Measurements from ENCODE around the gene RPL36AL.

DNA sequence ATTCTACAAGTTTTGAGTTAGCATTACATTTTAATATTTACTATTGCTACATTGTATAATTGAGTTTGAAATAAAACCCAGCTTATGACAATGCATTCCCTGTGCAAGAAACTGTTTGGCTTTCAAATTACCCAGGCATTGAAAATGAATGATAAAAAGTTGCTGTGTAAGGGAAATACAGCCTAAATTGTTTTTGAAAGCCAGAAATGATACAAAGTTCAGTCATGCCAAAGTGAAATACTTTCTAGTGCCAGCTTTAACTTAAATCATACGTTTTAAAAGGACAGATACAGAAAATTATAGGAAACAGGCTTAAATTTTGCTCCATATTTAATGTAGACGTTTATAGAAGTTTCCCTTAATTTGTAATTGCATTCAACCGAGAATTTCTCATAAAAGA, 3.0 kb upstream of the RPL36AL start:
- TF ChIP-seq, protein P1, sequence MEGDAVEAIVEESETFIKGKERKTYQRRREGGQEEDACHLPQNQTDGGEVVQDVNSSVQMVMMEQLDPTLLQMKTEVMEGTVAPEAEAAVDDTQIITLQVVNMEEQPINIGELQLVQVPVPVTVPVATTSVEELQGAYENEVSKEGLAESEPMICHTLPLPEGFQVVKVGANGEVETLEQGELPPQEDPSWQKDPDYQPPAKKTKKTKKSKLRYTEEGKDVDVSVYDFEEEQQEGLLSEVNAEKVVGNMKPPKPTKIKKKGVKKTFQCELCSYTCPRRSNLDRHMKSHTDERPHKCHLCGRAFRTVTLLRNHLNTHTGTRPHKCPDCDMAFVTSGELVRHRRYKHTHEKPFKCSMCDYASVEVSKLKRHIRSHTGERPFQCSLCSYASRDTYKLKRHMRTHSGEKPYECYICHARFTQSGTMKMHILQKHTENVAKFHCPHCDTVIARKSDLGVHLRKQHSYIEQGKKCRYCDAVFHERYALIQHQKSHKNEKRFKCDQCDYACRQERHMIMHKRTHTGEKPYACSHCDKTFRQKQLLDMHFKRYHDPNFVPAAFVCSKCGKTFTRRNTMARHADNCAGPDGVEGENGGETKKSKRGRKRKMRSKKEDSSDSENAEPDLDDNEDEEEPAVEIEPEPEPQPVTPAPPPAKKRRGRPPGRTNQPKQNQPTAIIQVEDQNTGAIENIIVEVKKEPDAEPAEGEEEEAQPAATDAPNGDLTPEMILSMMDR (IDR thresholded peaks at IDR 0.05), result no peak
- TF ChIP-seq POLR2A (IDR thresholded peaks at IDR 0.05), result no peak

All from heart left ventricle (tissue), 13 donors.